IMR-90 (cell line): Measurements from ENCODE around the gene FDXR. TPM values are rescaled to one million over a fixed set of nuclear protein-coding genes. Genes with fewer than 3 reads are reported as not detected.

Source experiments
- ATAC-seq: fragments of 200-7000 bp; cut with Tn5 transposase; 2 replicates; pipeline ENCODE4 v1.9.1; 2020; ENCODE audit warnings: low read depth, mild to moderate bottlenecking, moderate library complexity
- BruUV-seq: library from RNA; stranded (reverse); fragments of 400-500 nt; replicated peaks from 2 replicates; lab custom pipeline; 2021; lab: Mats Ljungman, UMichigan
- CTCF ChIA-PET: fragments of 300-600 bp; formaldehyde crosslinking; extraction: SDS; loops from one replicate; lab custom pipeline; 2021; ENCODE audit warnings: antibody characterized with exemption; lab: Yijun Ruan, JAX
- POLR2A ChIA-PET: fragments of 300-600 bp; sonication (Branson Sonifier 250); formaldehyde crosslinking; loops from one replicate; lab custom pipeline; 2022; ENCODE audit warnings: antibody characterized with exemption; ENCODE audit not compliant: unreplicated experiment; lab: Charles Lee
- DNase-seq: peaks from one replicate; pipeline ENCODE4 v3.0.0; 2013
- H2AFZ ChIP-seq: replicated peaks from 2 replicates; pipeline ENCODE3; 2013; ENCODE audit warnings: low read length, mild to moderate bottlenecking; ENCODE audit not compliant: poor library complexity
- H2AK5ac ChIP-seq: 2 replicates; pipeline ENCODE4 v1.6.1; 2013; ENCODE audit warnings: low read depth, low read length, inconsistent platforms
- H2AK9ac ChIP-seq: replicated peaks from 2 replicates; pipeline ENCODE3; 2013; ENCODE audit warnings: mild to moderate bottlenecking, low read depth, low read length, moderate library complexity; ENCODE audit not compliant: poor library complexity
- H2BK120ac ChIP-seq: 2 replicates; pipeline ENCODE4 v1.6.1; 2013; ENCODE audit warnings: low read depth, low read length, inconsistent platforms
- H2BK15ac ChIP-seq: 3 replicates; pipeline ENCODE4 v1.6.1; 2013; ENCODE audit warnings: low read depth, low read length, inconsistent platforms
- H2BK20ac ChIP-seq: 2 replicates; pipeline ENCODE4 v1.6.1; 2013; ENCODE audit warnings: low read depth, mild to moderate bottlenecking, inconsistent platforms, low read length, moderate library complexity
- H2BK5ac ChIP-seq: 2 replicates; pipeline ENCODE4 v1.6.1; 2013; ENCODE audit warnings: mild to moderate bottlenecking, low read depth, low read length, inconsistent platforms; ENCODE audit not compliant: poor library complexity, severe bottlenecking
- H3K14ac ChIP-seq: replicated peaks from 2 replicates; pipeline ENCODE4 v1.6.1; 2013; ENCODE audit warnings: low read depth, low read length, inconsistent platforms
- H3K18ac ChIP-seq: 2 replicates; pipeline ENCODE4 v1.6.1; 2013; ENCODE audit warnings: low read depth, low read length, control low read depth
- H3K23ac ChIP-seq: 2 replicates; pipeline ENCODE4 v1.6.1; 2013; ENCODE audit warnings: low read depth, low read length, inconsistent platforms
- H3K27ac ChIP-seq: 2 replicates; pipeline ENCODE4 v1.5.1; 2013; ENCODE audit warnings: mild to moderate bottlenecking, control low read depth, low read length; ENCODE audit not compliant: insufficient read depth
- H3K27me3 ChIP-seq: 2 replicates; pipeline ENCODE4 v1.6.1; 2013; ENCODE audit warnings: low read length; ENCODE audit not compliant: control insufficient read depth, insufficient read depth
- H3K36me3 ChIP-seq: 2 replicates; pipeline ENCODE4 v1.6.1; 2013; ENCODE audit warnings: low read length, mixed read lengths; ENCODE audit not compliant: control insufficient read depth, insufficient read depth
- H3K4ac ChIP-seq: 2 replicates; pipeline ENCODE4 v1.6.1; 2013; ENCODE audit warnings: low read depth, low read length, inconsistent platforms
- H3K4me1 ChIP-seq: 2 replicates; pipeline ENCODE4 v1.6.1; 2013; ENCODE audit warnings: low read length, mixed read lengths; ENCODE audit not compliant: control insufficient read depth, insufficient read depth
- H3K4me2 ChIP-seq: 2 replicates; pipeline ENCODE4 v1.6.1; 2013; ENCODE audit warnings: low read depth, mild to moderate bottlenecking, control low read depth, low read length, moderate library complexity
- H3K4me3 ChIP-seq: 2 replicates; pipeline ENCODE4 v1.5.1; 2013; ENCODE audit warnings: low read depth, mild to moderate bottlenecking, control low read depth, low read length, moderate library complexity; ENCODE audit not compliant: insufficient read depth
- H3K56ac ChIP-seq: 2 replicates; pipeline ENCODE4 v1.6.1; 2013; ENCODE audit warnings: low read length, inconsistent platforms; ENCODE audit not compliant: insufficient read depth; ENCODE audit errors: extremely low read depth
- H3K79me1 ChIP-seq, 2 experiments: 2 replicates each; pipeline ENCODE4 v1.6.1; 2013; ENCODE audit warnings: low read length in 2 of 2, inconsistent platforms in 1 of 2, low read depth in 1 of 2
- H3K9ac ChIP-seq: 2 replicates; pipeline ENCODE4 v1.6.1; 2013; ENCODE audit warnings: low read depth, low read length, control low read depth
- H3K9me1 ChIP-seq: 2 replicates; pipeline ENCODE4 v1.6.1; 2013; ENCODE audit warnings: low read length, inconsistent platforms; ENCODE audit not compliant: insufficient read depth
- H3K9me3 ChIP-seq: 2 replicates; pipeline ENCODE4 v1.6.1; 2013; ENCODE audit warnings: low read length; ENCODE audit not compliant: control insufficient read depth, insufficient read depth
- H4K20me1 ChIP-seq: 2 replicates; pipeline ENCODE4 v1.6.1; 2013; ENCODE audit warnings: low read length, inconsistent platforms; ENCODE audit not compliant: insufficient read depth
- H4K5ac ChIP-seq: 2 replicates; pipeline ENCODE4 v1.6.1; 2013; ENCODE audit warnings: mild to moderate bottlenecking, low read depth, low read length, control low read depth
- H4K8ac ChIP-seq, 2 experiments: 2 replicates each; pipeline ENCODE4 v1.6.1; 2013; ENCODE audit warnings: low read depth in 2 of 2, low read length in 2 of 2, control low read depth in 1 of 2, inconsistent platforms in 1 of 2
- H4K91ac ChIP-seq: 2 replicates; pipeline ENCODE4 v1.6.1; 2013; ENCODE audit warnings: low read depth, low read length, inconsistent platforms; ENCODE audit not compliant: insufficient read depth
- CHD1 ChIP-seq: IDR thresholded peaks from 2 replicates; pipeline ENCODE4 v1.6.1; 2012; ENCODE audit warnings: low read depth, low read length, improper control_type of control experiment
- CTCF ChIP-seq: conservative IDR thresholded peaks from 2 replicates; pipeline ENCODE4 v1.5.1; 2012; ENCODE audit warnings: mild to moderate bottlenecking, low read depth, low read length, improper control_type of control experiment
- MXI1 ChIP-seq: IDR thresholded peaks from 2 replicates; pipeline ENCODE4 v1.6.1; 2012; ENCODE audit warnings: low read depth, mild to moderate bottlenecking, low read length, moderate library complexity, borderline replicate concordance
- WGBS, 2 experiments: methylation state at CpG; one replicate each; pipeline versions ENCODE4 v1.1.5 to v1.1.7; 2013; ENCODE audit warnings: missing lambda C conversion rate in 2 of 2; ENCODE audit not compliant: insufficient read length in 1 of 2; ENCODE audit errors: extremely low coverage in 2 of 2; 5-methylcytosine and 5-hydroxymethylcytosine counted together
- dilution Hi-C: fragments of 300-500 bp; cut with HindIII; formaldehyde crosslinking; loops from one replicate; pipeline ENCODE4 v1.14.3; 2018; ENCODE audit warnings: low sequenced_read_pairs; ENCODE audit not compliant: unreplicated experiment
- in situ Hi-C: fragments of 300-500 bp; cut with MboI; formaldehyde crosslinking; loops from 3 replicates; pipeline ENCODE4 v1.14.3; 2019; ENCODE audit warnings: low sequenced_read_pairs, inconsistent platforms, mixed read lengths
- intact Hi-C: fragments of 100-400 bp; cut with micrococcal nuclease; formaldehyde crosslinking; loops from 2 replicates; pipeline ENCODE4 v1.10.0; 2022
- polyA plus RNA-seq, 3 experiments: library from polyadenylated mRNA; depleted of rRNA; stranded (reverse); fragments of >200 nt; gene quantifications; 2 replicates each; pipeline ENCODE4 v1.2.3, GENCODE V29; 2012; ENCODE audit warnings: low replicate concordance in 1 of 3
- total RNA-seq: library from RNA; depleted of rRNA; stranded (reverse); fragments of >200 nt; gene quantifications from 2 replicates; pipeline ENCODE4 v1.2.3, GENCODE V29; 2012

FDXR gene
- total and polyA plus RNA-seq, 2 of the 4 experiments (the other 2 are of a cell fraction): 12.4 to 18.6 TPM

DNA sequence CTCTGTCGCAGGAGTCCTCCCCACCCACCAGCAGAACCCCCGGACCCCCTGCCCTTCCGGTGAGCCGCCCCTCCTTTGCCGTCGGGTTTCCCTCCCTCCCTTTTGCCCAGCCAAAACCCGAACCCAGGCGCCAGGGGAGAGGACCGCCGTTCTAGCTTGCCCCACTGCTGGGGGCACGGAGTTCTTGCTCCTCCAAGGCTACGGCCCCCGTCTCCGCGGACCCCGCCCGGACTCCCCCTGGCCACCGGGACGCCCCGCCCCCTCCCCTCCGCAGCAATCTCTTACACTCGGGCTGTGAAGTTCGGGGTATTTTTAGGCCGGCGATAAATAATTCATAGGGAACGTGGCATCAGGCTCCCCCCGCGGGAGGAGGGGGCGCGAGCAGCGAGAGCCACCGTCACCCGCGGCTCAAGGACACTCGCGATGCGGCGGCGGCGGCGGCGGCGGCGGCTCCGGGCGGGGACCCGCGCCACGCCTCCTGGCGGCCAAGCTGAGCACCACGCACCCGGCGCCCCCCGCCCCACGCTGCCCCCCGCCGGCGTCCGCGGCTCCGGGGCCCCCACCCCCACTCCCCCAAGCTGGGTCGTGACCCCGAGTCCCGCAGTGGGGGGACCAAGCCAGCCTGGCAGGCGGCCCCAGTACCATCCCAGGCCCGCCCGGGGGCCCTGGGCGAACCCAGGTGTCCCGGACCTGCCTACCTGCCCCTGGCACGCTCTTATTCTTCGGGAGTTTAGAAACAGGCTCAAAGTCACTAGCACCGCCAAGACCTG, 13.2 kb downstream of the FDXR start, which contains the start of gene GRIN2C:
TSS of gene GRIN2C (minus strand) at position 427 of the 770 bp plus-strand sequence. CDS start 4,793 bp downstream, outside the sequence.
- CTCF ChIA-PET: interaction anchor here (0.6 to 1.2 kb wide), 2 partner anchors 58 to 69 kb away, joined by 3 read pairs; no protein-coding TSS in a partner anchor
- no peak within 1 kb of the TSS for H4K8ac ChIP-seq
- no peak within 1 kb of the TSS for H3K27ac ChIP-seq
- H3K4me2 ChIP-seq: peak within 1 kb of the TSS; percentile 68; the same call in 1 of the 2 replicates
- no peak within 1 kb of the TSS for H3K14ac ChIP-seq
- dilution Hi-C loops: no loop called here
- no TSS peak for BruUV-seq
- H3K79me1 ChIP-seq: no peaks in the 10 kb centered on the region
- H4K5ac ChIP-seq: no peak within 1 kb of the TSS
- no peak within 1 kb of the TSS for H2AFZ ChIP-seq
- POLR2A ChIA-PET: no interaction called here
- H3K4me3 ChIP-seq: peak within 1 kb of the TSS; percentile 28; the same call in 1 of the 2 replicates
- intact Hi-C loops: loop anchor here (10.0 kb wide), 1 partner anchor 485 kb away; no protein-coding TSS in a partner anchor
- peaks cover 66% of the 10 kb centered on the region for H3K27me3 ChIP-seq
- ATAC-seq (no peak), DNase-seq (no peak)
- no peak within 1 kb of the TSS for H4K91ac ChIP-seq
- H2BK15ac ChIP-seq: no peak within 1 kb of the TSS
- 0% methylated on average over 8 of the region's 72 CpGs; no CpG with 5 or more reads in 1 of the 2 experiments for WGBS, 2 experiments
- H3K4me1 ChIP-seq: no peaks in the 10 kb centered on the region; the same call in 1 of the 2 replicates
- no peaks in the 10 kb centered on the region for H3K9me1 ChIP-seq
- no peak within 1 kb of the TSS for H2BK20ac ChIP-seq
- no peak within 1 kb of the TSS for H3K9ac ChIP-seq
- peaks cover 8% of the 10 kb centered on the region; the same call in 1 of the 2 replicates for H3K36me3 ChIP-seq
- H3K9me3 ChIP-seq: no peaks in the 10 kb centered on the region; the same call in 1 of the 2 replicates
- no peak within 1 kb of the TSS for H2AK5ac ChIP-seq
- H3K56ac ChIP-seq: no peak within 1 kb of the TSS
- no peaks in the 10 kb centered on the region; the same call in 1 of the 2 replicates for H4K20me1 ChIP-seq
- no peak within 1 kb of the TSS for H2BK120ac ChIP-seq
- no peak within 1 kb of the TSS for H3K18ac ChIP-seq
- TF ChIP-seq CHD1: no peak
- no peak for TF ChIP-seq MXI1
- peak; percentile 24; the same call in 1 of the 2 replicates for TF ChIP-seq CTCF
- in situ Hi-C loops: loop anchor here (25.0 kb wide), 1 partner anchor 647 kb away; the partner anchor contains the start of genes RPL38 and TTYH2
- H2AK9ac ChIP-seq: no peak within 1 kb of the TSS
- H2BK5ac ChIP-seq: no peak within 1 kb of the TSS
- H3K23ac ChIP-seq: no peak within 1 kb of the TSS
- H3K4ac ChIP-seq: no peak within 1 kb of the TSS
